ENCODE results near the gene ELOF1.
"Not testable (repeated sequence)": the region's sequence is repeated elsewhere in the genome, so short reads cannot be mapped to it uniquely, and the experiment has no call there.

DNA sequence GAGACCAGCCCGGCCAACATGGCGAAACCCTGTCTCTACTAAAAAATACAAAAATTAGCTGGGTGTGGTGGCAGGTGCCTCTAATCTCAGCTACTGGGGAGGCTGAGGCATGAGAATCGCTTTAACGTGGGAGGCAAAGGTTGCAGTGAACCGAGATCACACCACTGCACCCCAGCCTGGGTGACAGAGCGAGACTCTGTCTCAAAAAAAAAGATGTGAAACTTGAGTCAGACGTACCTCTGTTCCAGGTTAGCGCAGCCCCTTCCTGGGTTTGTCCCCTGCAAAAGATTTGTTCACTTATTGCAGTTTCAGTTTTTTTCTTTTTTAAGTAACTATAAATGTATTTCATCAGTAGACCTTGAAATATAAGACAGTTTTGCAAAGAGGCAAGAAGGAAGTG lies 40.7 kb upstream of the ELOF1 start:
- TF ChIP-seq, protein P1, sequence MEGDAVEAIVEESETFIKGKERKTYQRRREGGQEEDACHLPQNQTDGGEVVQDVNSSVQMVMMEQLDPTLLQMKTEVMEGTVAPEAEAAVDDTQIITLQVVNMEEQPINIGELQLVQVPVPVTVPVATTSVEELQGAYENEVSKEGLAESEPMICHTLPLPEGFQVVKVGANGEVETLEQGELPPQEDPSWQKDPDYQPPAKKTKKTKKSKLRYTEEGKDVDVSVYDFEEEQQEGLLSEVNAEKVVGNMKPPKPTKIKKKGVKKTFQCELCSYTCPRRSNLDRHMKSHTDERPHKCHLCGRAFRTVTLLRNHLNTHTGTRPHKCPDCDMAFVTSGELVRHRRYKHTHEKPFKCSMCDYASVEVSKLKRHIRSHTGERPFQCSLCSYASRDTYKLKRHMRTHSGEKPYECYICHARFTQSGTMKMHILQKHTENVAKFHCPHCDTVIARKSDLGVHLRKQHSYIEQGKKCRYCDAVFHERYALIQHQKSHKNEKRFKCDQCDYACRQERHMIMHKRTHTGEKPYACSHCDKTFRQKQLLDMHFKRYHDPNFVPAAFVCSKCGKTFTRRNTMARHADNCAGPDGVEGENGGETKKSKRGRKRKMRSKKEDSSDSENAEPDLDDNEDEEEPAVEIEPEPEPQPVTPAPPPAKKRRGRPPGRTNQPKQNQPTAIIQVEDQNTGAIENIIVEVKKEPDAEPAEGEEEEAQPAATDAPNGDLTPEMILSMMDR (IDR thresholded peaks at IDR 0.05) = not testable (repeated sequence)
- TF ChIP-seq GABPA (IDR thresholded peaks at IDR 0.05; ENCODE audit: low read depth); RCOR1 (IDR thresholded peaks at IDR 0.05; ENCODE audit: low read length); EP300 (IDR thresholded peaks at IDR 0.05; ENCODE audit: borderline replicate concordance in 1 of 2, low read depth in 1 of 2, low read length in 1 of 2); YY1 (IDR thresholded peaks at IDR 0.05; ENCODE audit: low read depth); FOXM1 (IDR thresholded peaks at IDR 0.05; ENCODE audit: low read depth); NFIC (IDR thresholded peaks at IDR 0.05; ENCODE audit: borderline replicate concordance); NRF1 (IDR thresholded peaks at IDR 0.05; ENCODE audit: low read depth, low read length); ELF1 (IDR thresholded peaks at IDR 0.05); JUND (IDR thresholded peaks at IDR 0.05): not testable (repeated sequence)
- TF ChIP-seq, protein P2, sequence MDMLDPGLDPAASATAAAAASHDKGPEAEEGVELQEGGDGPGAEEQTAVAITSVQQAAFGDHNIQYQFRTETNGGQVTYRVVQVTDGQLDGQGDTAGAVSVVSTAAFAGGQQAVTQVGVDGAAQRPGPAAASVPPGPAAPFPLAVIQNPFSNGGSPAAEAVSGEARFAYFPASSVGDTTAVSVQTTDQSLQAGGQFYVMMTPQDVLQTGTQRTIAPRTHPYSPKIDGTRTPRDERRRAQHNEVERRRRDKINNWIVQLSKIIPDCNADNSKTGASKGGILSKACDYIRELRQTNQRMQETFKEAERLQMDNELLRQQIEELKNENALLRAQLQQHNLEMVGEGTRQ (IDR thresholded peaks at IDR 0.05; ENCODE audit: borderline replicate concordance, low read depth, low read length) = not testable (repeated sequence)

Data from SK-N-SH (cell line).